A673 (cell line): ENCODE measurements around the gene LITAF.

Experiments
- EZH2 ChIP-seq: fragments of 200-600 bp; sonication (generic); IDR thresholded peaks from 2 replicates; pipeline ENCODE4 v1.6.1; 2017; ENCODE audit warnings: borderline replicate concordance, low read depth, mild to moderate bottlenecking, mixed read lengths, antibody characterized with exemption, low read length; ENCODE audit not compliant: poor library complexity, severe bottlenecking
- TF ChIP-seq, protein P1 (sequence below): fragments of 300-800, 200-600 bp; sonication (generic); conservative IDR thresholded peaks from 2 replicates; pipeline ENCODE4 v1.5.1; 2017; ENCODE audit warnings: low read depth, mild to moderate bottlenecking, antibody characterized with exemption, low read length, moderate library complexity, mixed read lengths

DNA sequence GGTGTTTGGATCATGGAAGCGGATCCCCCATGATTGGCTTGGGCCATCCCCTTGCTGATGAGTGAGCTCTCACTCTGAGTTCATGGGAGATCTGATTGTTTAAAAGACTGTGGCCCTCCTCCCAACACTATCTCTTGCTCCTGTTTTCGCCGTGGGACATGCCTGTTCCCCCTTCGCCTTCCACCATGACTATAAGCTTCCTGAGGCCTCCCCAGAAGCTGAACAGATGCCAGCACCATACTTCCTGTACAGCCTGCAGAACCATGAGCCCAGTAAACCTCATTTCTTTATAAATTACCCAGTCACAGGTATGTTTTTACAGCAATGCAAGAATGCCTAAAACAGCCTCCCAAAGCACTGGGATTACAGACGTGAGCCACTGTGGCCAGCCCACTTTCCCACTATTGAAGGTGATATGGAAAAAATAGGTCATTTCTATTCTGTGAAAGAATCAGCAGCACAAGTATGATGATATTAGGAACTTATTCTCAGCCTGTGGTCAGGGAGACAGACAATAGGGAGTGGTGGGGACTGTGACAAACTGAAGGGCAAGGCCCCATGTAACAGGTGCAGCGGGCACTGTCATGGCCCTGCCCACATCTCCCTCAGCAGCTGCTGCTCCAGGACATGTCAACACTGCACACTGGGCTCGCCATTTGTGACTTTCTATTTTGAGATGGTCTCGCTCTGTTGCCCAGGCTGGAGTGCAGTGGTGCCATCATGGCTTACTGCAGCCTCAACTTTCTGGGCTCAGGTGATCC, 33.7 kb upstream of the LITAF start:
- TF ChIP-seq, protein P1, sequence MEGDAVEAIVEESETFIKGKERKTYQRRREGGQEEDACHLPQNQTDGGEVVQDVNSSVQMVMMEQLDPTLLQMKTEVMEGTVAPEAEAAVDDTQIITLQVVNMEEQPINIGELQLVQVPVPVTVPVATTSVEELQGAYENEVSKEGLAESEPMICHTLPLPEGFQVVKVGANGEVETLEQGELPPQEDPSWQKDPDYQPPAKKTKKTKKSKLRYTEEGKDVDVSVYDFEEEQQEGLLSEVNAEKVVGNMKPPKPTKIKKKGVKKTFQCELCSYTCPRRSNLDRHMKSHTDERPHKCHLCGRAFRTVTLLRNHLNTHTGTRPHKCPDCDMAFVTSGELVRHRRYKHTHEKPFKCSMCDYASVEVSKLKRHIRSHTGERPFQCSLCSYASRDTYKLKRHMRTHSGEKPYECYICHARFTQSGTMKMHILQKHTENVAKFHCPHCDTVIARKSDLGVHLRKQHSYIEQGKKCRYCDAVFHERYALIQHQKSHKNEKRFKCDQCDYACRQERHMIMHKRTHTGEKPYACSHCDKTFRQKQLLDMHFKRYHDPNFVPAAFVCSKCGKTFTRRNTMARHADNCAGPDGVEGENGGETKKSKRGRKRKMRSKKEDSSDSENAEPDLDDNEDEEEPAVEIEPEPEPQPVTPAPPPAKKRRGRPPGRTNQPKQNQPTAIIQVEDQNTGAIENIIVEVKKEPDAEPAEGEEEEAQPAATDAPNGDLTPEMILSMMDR, result no peak
- TF ChIP-seq EZH2, result no peak
